GM23248 (cell line): ENCODE results near the gene GSTP1.

Source experiments
- EZH2 ChIP-seq: fragments of 200-600 bp; sonication (generic); IDR thresholded peaks from 2 replicates; pipeline ENCODE4 v1.6.1; 2018; ENCODE audit warnings: antibody characterized with exemption, mild to moderate bottlenecking; ENCODE audit not compliant: insufficient read depth, poor library complexity, severe bottlenecking
- EZH2phosphoT487 ChIP-seq: fragments of 200-600 bp; sonication (generic); IDR thresholded peaks from 2 replicates; pipeline ENCODE4 v1.6.1; 2018; ENCODE audit warnings: antibody characterized with exemption, moderate library complexity, mild to moderate bottlenecking, low read depth; ENCODE audit not compliant: insufficient read depth

GRCh38 chr11:67632982-67633755, 49.6 kb downstream of the GSTP1 start:
- no peak for TF ChIP-seq EZH2
- no peak for TF ChIP-seq EZH2phosphoT487
